GM10847 (cell line): ENCODE measurements around the gene EBF4.

Experiments used
- POLR2A ChIP-seq: IDR thresholded peaks from 2 replicates; pipeline ENCODE4 v1.6.1; 2011; ENCODE audit not compliant: insufficient read length; ENCODE audit errors: extremely low read depth

The EBF4 gene

GRCh38 chr20:2692036-2692885 lies at the start of gene EBF4:
EBF4 (plus strand) TSS chr20:2692780; CDS start chr20:2693646, 866 bp downstream.
- TF ChIP-seq POLR2A: no peak

DNA sequence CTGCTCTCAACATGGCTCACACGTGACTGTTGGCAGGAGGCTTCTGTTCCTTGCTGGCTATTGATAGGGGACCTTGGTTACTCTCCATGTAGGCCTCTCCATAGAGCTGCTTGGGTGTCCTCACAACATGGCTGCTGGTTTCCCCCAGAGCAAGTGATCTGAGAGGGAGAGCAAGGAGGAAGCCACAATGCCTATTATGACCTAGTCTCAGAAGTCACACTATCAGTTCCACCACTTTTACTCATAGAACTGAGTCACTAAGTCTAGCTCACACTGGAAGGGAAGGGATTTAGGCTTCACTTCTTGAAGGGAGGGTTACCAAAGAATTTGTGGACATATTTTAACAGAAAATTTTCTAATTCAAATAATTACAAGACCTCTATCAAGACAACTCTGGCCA lies 48.9 kb upstream of the EBF4 start:
- no peak for TF ChIP-seq POLR2A

- peak; percentile 95 for TF ChIP-seq POLR2A
These were observed 40.5 kb upstream of the EBF4 start, which contains the start of gene NOP56 for GRCh38 chr20:2651772-2652723. NOP56 (plus strand) TSS chr20:2652632; CDS start chr20:2652661, 29 bp downstream.

GRCh38 chr20:2652724-2653555 lies 39.6 kb upstream of the EBF4 start:
- no peak for TF ChIP-seq POLR2A

DNA sequence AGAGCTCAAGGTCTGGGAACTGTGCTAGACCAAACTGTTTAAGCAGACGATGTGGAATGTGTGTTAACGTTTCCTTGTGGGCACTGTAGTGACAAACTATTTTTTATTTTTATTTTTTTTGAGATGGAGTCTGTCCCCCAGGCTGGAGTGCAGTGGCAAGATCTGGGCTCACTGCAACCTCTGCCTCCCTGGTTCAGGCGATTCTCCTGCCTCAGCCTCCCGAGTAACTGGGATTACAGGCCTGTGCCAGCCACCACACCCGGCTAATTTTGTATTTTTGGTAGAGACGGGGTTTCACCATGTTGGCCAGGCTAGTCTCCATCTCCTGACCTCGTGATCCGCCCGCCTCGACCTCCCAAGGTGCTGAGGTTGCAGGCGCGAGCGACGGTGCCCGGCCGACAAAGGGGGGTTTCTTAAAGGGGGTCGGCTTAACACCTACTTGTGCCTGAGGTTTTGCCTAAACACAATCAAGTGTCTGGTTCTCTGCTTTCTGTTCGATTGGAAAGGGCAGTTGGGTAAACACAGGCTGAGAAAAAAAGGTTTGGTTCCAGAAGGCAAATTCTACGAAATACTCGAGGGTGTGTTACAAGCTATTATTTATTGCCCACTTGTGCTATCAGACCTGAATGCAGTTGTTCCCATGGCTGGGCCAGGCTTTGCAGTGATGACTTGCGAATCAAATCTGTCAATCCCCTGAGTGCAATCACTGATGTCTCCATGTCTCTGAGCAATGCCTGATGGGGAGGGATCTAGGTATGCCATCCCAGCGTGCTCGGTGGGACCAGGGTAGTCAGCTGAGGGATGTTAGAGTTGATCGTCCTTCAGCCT lies 38.8 kb upstream of the EBF4 start:
- no peak for TF ChIP-seq POLR2A

DNA sequence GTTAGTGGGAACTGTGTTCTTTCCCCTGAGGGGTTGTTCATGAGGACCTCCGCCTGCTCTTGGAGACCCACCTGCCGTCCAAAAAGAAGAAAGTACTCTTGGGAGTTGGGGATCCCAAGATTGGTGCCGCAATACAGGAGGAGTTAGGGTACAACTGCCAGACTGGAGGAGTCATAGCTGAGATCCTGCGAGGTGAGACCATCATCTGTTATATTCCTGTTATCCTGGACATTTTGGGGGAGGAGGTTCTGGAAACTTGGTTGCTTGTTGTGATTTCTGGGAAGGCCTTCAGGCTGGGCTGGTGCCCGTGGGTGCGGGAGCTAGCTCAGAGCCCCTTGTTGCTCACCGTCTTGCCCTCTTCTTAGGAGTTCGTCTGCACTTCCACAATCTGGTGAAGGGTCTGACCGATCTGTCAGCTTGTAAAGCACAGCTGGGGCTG lies 38.2 kb upstream of the EBF4 start:
- TF ChIP-seq POLR2A: no peak

GRCh38 chr20:2654831-2655230 lies 37.7 kb upstream of the EBF4 start:
- TF ChIP-seq POLR2A: no peak

- TF ChIP-seq POLR2A: peak; percentile 18
These were observed 37.1 kb upstream of the EBF4 start for GRCh38 chr20:2655331-2656116.

- no peak for TF ChIP-seq POLR2A
These were observed 36.0 kb upstream of the EBF4 start for GRCh38 chr20:2656471-2657117.

- no peak for TF ChIP-seq POLR2A
These were observed 35.3 kb upstream of the EBF4 start for GRCh38 chr20:2657241-2657640.

DNA sequence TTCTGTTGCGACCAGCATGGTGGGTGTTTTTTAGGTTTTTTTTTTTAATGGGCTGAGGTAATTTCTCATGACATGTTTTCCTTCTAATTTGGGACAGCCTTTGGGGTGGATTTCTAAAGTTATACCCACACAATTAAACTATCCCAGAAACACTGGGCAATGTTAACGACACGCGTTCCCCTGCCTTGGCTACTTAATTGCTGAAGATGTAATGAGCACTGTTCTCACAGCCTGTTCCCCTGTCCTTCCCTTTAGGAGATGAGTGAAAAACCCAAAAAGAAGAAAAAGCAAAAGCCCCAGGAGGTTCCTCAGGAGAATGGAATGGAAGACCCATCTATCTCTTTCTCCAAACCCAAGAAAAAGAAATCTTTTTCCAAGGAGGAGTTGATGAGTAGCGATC lies 34.9 kb upstream of the EBF4 start:
- TF ChIP-seq POLR2A: no peak

DNA sequence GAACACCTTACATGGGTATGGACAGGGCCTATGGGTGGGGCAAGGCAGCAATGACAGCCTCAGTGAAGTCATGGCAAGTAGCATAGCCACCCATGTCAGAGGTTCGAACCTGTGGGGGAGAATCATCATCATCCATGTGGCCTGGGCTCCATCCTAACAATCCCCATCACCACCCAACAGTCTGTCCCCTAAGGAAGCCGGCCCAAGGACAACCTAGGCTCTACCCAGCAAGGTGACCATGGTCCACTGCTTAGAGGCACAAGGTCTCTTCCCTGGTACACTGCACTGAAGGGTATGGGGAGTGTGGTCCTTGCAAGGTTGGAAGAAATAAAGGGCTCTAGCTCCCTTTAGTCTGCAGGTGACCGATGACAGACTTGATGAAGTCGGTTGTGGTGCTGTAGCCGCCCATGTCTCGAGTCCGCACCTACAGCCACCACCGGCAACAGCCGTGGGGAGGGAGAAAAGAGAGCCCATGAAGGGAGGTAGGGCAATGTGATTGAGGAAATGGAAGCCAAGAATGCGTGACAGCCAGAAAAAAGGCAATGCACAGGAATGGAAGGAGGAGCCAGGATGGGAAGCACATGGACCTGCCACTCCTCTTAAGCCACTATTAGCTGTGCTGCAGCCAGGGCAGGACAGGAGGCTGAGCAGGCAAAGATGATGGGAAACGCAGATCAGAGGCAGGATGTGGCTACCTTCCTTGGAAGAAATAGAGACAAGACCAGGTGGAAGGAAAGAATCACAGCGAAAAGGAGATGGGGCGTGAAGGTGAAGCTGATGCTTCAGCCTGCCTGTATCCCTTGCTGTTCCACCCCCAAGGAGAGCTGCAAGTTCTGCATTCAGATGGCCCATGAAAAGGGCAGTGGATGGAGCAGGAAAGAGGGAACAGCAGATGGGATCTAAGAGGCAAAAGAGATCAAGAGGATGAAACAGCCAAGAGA lies 33.9 kb upstream of the EBF4 start:
- TF ChIP-seq POLR2A: no peak
